RWPE2 (cell line): Measurements from ENCODE around the gene NABP1.

Source experiments
- ATAC-seq: fragments of 200-7000 bp; cut with Tn5 transposase; 3 replicates; pipeline ENCODE4 v1.9.1; 2021; ENCODE audit warnings: low read depth
- DNase-seq: peaks from one replicate; pipeline ENCODE4 v3.0.0-alpha.2; 2020; ENCODE audit warnings: low spot score
- H3K27ac ChIP-seq: fragments of 450-650 bp; 2 replicates; pipeline ENCODE4 v1.5.1; 2017; ENCODE audit warnings: mild to moderate bottlenecking; ENCODE audit not compliant: poor library complexity, severe bottlenecking
- H3K27me3 ChIP-seq: fragments of 250-450 bp; sonication (Bioruptor Pico); 2 replicates; pipeline ENCODE4 v1.5.1; 2021; ENCODE audit warnings: mild to moderate bottlenecking, moderate library complexity; ENCODE audit not compliant: insufficient read depth, poor library complexity, severe bottlenecking
- H3K36me3 ChIP-seq: fragments of 250-450 bp; sonication (Bioruptor Pico); 2 replicates; pipeline ENCODE4 v1.5.1; 2020; ENCODE audit warnings: low read depth, mild to moderate bottlenecking, moderate library complexity
- H3K4me1 ChIP-seq: fragments of 250-450 bp; sonication (Bioruptor Pico); 2 replicates; pipeline ENCODE4 v1.5.1; 2021; ENCODE audit warnings: mild to moderate bottlenecking, moderate library complexity; ENCODE audit not compliant: insufficient read depth, poor library complexity, severe bottlenecking
- H3K4me3 ChIP-seq: fragments of 250-450 bp; sonication (Bioruptor Pico); 2 replicates; pipeline ENCODE4 v1.5.1; 2021; ENCODE audit warnings: mild to moderate bottlenecking, moderate library complexity; ENCODE audit not compliant: severe bottlenecking
- H3K9me3 ChIP-seq: fragments of 250-450 bp; sonication (Bioruptor Pico); 2 replicates; pipeline ENCODE4 v1.5.1; 2021; ENCODE audit warnings: mild to moderate bottlenecking, moderate library complexity; ENCODE audit not compliant: severe bottlenecking
- CTCF ChIP-seq: fragments of 450-650 bp; IDR thresholded peaks from one replicate; pipeline ENCODE4 v1.5.1; 2017; ENCODE audit warnings: mild to moderate bottlenecking, moderate library complexity; ENCODE audit not compliant: poor library complexity, severe bottlenecking

Gene NABP1

DNA sequence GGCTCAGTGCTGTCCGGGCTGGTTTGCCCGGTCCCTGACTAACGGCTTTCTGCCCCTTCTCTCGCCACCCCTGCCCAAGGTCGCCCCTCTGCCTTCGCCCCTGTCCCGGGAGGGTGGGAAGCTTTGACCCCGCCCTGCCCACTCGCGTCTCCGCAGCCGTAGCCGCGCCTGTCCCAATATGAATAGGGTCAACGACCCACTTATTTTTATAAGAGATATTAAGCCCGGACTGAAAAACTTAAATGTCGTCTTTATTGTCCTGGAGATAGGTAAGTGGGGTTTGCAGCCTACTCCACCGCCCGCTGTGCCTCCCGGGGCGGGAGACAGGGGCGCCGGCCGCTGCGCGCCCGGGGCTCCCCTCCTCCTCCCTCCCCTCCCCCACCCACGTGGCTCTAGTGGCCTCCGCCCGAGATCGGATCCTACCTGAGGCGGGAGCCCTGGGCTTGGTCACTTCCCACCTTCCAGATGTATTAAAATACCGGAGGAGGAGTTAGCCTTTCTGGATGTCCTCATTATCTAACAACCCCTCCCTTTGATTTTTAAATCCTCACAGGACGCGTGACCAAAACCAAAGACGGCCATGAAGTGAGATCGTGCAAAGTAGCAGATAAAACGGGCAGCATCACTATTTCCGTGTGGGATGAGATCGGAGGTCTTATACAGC lies 633 bp downstream of the NABP1 start:
- no peak for TF ChIP-seq CTCF
- ATAC-seq (peak; percentile 40), DNase-seq (peak; percentile 82)
- H3K4me3 ChIP-seq = peak overlapping the region; percentile 57
- no peaks in the 10 kb centered on the region for H3K27me3 ChIP-seq
- peak overlapping the region; percentile 89 for H3K27ac ChIP-seq
- H3K4me1 ChIP-seq = peaks cover 37% of the 10 kb centered on the region
- no peaks in the 10 kb centered on the region for H3K9me3 ChIP-seq
- peaks cover 44% of the 10 kb centered on the region for H3K36me3 ChIP-seq

GRCh38 chr2:191679818-191680600 lies 2.1 kb downstream of the NABP1 start:
- DNase-seq (no peak), ATAC-seq (peak; percentile 61)
- TF ChIP-seq CTCF = no peak

GRCh38 chr2:191680639-191681038 lies 2.7 kb downstream of the NABP1 start:
- TF ChIP-seq CTCF = no peak
- peak overlapping the region; percentile 89 for H3K27ac ChIP-seq
- ATAC-seq (no peak), DNase-seq (no peak)
- peaks cover 45% of the 10 kb centered on the region for H3K4me1 ChIP-seq
- peaks cover 65% of the 10 kb centered on the region for H3K36me3 ChIP-seq
- H3K4me3 ChIP-seq = peak overlapping the region; percentile 20
- no peaks in the 10 kb centered on the region for H3K27me3 ChIP-seq
- H3K9me3 ChIP-seq = no peaks in the 10 kb centered on the region

More at GRCh38 chr2:191679818-191680600, 2.1 kb downstream of the NABP1 start:
- Histone ChIP-seq H3K27ac (peak overlapping the region; percentile 89), H3K4me1 (peaks cover 42% of the 10 kb centered on the region), H3K4me3 (peak overlapping the region; percentile 57), H3K9me3 (no peaks in the 10 kb centered on the region), H3K36me3 (peaks cover 59% of the 10 kb centered on the region), H3K27me3 (no peaks in the 10 kb centered on the region)

- no peaks in the 10 kb centered on the region for H3K27me3 ChIP-seq
- peak overlapping the region; percentile 89 for H3K27ac ChIP-seq
- no peak for TF ChIP-seq CTCF
- ATAC-seq = no peak
- H3K36me3 ChIP-seq = peaks cover 80% of the 10 kb centered on the region
- H3K9me3 ChIP-seq = no peaks in the 10 kb centered on the region
- no peak for DNase-seq
- peaks cover 55% of the 10 kb centered on the region for H3K4me1 ChIP-seq
- no peak overlapping the region for H3K4me3 ChIP-seq
Observed at GRCh38 chr2:191682126-191682525, 4.2 kb downstream of the NABP1 start.
